H1 (cell line): ENCODE data around the gene TVP23A. TPM values are rescaled to one million over a fixed set of nuclear protein-coding genes. Genes with fewer than 3 reads are reported as not detected.

Source experiments
- ATF2 ChIP-seq: IDR thresholded peaks from 2 replicates; pipeline ENCODE4 v1.6.1; 2012; ENCODE audit warnings: low read length, inconsistent platforms
- E2F6 ChIP-seq: IDR thresholded peaks from 2 replicates; pipeline ENCODE4 v1.6.1; 2012; ENCODE audit warnings: inconsistent platforms
- JUND ChIP-seq: IDR thresholded peaks from 2 replicates; pipeline ENCODE4 v1.6.1; 2011; ENCODE audit warnings: mild to moderate bottlenecking, improper control_type of control experiment, low read length
- RXRA ChIP-seq: IDR thresholded peaks from 2 replicates; pipeline ENCODE4 v1.6.1; 2011; ENCODE audit warnings: low read depth, mild to moderate bottlenecking, low read length, moderate library complexity; ENCODE audit not compliant: insufficient read depth
- polyA plus RNA-seq, 7 experiments: library from polyadenylated mRNA; depleted of rRNA in 3 of 7; stranded (reverse) in 5 of 7; unstranded in 2 of 7; fragments of >200 nt in 5 of 7; fragments of 200-250 nt in 2 of 7; gene quantifications; 1 replicate in 5 of 7; 2 replicates in 1 of 7; 4 replicates in 1 of 7; pipeline versions ENCODE4 v1.2.1 to v1.2.3, GENCODE V29; 2011 to 2013; ENCODE audit warnings: missing spikeins in 2 of 7, mixed read lengths in 2 of 7
- total RNA-seq: library from RNA; stranded (reverse); fragmentation: NEBNext Ultra II Directional; extraction: Animal tissue kit (Norgen Biotek cat#: 25700); gene quantifications from 2 replicates; pipeline ENCODE4 v1.2.1, GENCODE V29; 2021
- TF ChIP-seq, protein P1 (sequence below): IDR thresholded peaks from 2 replicates; pipeline ENCODE4 v1.6.1; 2011; ENCODE audit warnings: low read depth, mild to moderate bottlenecking, low read length; ENCODE audit not compliant: insufficient read depth
- TF ChIP-seq, protein P2 (sequence below): fragments of 300-600 bp; sonication (generic); IDR thresholded peaks from 2 replicates; pipeline ENCODE4 v1.7.1; 2012; ENCODE audit warnings: low read length, moderate library complexity, mild to moderate bottlenecking, inconsistent platforms; ENCODE audit not compliant: insufficient replicate concordance

TVP23A gene
- total and polyA plus RNA-seq, 2 of the 8 experiments (the other 6 are each of a cell fraction or from before 2014, with no cell fraction given) = 2.2 to 3.1 TPM

GRCh38 chr16:10744370-10745030 lies 74.1 kb downstream of the TVP23A start (continued):
- TF ChIP-seq E2F6 = 0 out of 2 replicates have a peak, but pooled peaks have one; percentile 35
- no peak for TF ChIP-seq ATF2
- TF ChIP-seq, protein P1, sequence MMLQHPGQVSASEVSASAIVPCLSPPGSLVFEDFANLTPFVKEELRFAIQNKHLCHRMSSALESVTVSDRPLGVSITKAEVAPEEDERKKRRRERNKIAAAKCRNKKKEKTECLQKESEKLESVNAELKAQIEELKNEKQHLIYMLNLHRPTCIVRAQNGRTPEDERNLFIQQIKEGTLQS = no peak
- TF ChIP-seq, protein P2, sequence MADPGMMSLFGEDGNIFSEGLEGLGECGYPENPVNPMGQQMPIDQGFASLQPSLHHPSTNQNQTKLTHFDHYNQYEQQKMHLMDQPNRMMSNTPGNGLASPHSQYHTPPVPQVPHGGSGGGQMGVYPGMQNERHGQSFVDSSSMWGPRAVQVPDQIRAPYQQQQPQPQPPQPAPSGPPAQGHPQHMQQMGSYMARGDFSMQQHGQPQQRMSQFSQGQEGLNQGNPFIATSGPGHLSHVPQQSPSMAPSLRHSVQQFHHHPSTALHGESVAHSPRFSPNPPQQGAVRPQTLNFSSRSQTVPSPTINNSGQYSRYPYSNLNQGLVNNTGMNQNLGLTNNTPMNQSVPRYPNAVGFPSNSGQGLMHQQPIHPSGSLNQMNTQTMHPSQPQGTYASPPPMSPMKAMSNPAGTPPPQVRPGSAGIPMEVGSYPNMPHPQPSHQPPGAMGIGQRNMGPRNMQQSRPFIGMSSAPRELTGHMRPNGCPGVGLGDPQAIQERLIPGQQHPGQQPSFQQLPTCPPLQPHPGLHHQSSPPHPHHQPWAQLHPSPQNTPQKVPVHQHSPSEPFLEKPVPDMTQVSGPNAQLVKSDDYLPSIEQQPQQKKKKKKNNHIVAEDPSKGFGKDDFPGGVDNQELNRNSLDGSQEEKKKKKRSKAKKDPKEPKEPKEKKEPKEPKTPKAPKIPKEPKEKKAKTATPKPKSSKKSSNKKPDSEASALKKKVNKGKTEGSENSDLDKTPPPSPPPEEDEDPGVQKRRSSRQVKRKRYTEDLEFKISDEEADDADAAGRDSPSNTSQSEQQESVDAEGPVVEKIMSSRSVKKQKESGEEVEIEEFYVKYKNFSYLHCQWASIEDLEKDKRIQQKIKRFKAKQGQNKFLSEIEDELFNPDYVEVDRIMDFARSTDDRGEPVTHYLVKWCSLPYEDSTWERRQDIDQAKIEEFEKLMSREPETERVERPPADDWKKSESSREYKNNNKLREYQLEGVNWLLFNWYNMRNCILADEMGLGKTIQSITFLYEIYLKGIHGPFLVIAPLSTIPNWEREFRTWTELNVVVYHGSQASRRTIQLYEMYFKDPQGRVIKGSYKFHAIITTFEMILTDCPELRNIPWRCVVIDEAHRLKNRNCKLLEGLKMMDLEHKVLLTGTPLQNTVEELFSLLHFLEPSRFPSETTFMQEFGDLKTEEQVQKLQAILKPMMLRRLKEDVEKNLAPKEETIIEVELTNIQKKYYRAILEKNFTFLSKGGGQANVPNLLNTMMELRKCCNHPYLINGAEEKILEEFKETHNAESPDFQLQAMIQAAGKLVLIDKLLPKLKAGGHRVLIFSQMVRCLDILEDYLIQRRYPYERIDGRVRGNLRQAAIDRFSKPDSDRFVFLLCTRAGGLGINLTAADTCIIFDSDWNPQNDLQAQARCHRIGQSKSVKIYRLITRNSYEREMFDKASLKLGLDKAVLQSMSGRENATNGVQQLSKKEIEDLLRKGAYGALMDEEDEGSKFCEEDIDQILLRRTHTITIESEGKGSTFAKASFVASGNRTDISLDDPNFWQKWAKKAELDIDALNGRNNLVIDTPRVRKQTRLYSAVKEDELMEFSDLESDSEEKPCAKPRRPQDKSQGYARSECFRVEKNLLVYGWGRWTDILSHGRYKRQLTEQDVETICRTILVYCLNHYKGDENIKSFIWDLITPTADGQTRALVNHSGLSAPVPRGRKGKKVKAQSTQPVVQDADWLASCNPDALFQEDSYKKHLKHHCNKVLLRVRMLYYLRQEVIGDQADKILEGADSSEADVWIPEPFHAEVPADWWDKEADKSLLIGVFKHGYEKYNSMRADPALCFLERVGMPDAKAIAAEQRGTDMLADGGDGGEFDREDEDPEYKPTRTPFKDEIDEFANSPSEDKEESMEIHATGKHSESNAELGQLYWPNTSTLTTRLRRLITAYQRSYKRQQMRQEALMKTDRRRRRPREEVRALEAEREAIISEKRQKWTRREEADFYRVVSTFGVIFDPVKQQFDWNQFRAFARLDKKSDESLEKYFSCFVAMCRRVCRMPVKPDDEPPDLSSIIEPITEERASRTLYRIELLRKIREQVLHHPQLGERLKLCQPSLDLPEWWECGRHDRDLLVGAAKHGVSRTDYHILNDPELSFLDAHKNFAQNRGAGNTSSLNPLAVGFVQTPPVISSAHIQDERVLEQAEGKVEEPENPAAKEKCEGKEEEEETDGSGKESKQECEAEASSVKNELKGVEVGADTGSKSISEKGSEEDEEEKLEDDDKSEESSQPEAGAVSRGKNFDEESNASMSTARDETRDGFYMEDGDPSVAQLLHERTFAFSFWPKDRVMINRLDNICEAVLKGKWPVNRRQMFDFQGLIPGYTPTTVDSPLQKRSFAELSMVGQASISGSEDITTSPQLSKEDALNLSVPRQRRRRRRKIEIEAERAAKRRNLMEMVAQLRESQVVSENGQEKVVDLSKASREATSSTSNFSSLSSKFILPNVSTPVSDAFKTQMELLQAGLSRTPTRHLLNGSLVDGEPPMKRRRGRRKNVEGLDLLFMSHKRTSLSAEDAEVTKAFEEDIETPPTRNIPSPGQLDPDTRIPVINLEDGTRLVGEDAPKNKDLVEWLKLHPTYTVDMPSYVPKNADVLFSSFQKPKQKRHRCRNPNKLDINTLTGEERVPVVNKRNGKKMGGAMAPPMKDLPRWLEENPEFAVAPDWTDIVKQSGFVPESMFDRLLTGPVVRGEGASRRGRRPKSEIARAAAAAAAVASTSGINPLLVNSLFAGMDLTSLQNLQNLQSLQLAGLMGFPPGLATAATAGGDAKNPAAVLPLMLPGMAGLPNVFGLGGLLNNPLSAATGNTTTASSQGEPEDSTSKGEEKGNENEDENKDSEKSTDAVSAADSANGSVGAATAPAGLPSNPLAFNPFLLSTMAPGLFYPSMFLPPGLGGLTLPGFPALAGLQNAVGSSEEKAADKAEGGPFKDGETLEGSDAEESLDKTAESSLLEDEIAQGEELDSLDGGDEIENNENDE = no peak
- TF ChIP-seq RXRA = no peak
- no peak for TF ChIP-seq JUND
